Measurements from ENCODE around the gene CDC42BPA. TPM values are rescaled to one million over a fixed set of nuclear protein-coding genes. Genes with fewer than 3 reads are reported as not detected.
"Not testable (repeated sequence)": the region's sequence is repeated elsewhere in the genome, so short reads cannot be mapped to it uniquely, and the experiment has no call there.

Gene CDC42BPA
- total RNA-seq, 1 experiment from 2014 or later = not detected

GRCh38 chr1:227010645-227011044 is 307.6 kb downstream of the CDC42BPA start:
- no peaks in the 10 kb centered on the region for H3K9me2 ChIP-seq (replicated peaks; ENCODE audit: insufficient read depth, low read length)
- no peaks in the 10 kb centered on the region for H3K27me3 ChIP-seq (ENCODE audit: low read length)
- H3K9me3 ChIP-seq (ENCODE audit: low read length) = no peaks in the 10 kb centered on the region
- no peaks in the 10 kb centered on the region for H3K4me1 ChIP-seq (ENCODE audit: low read length)
- no peaks in the 10 kb centered on the region for H4K20me1 ChIP-seq (ENCODE audit: insufficient read depth, low read depth, low read length)
- H3K4me3 ChIP-seq (ENCODE audit: low read length) = no peak overlapping the region
- no peak overlapping the region for H3K4me2 ChIP-seq (ENCODE audit: low read depth, low read length, poor library complexity, severe bottlenecking)
- no peak overlapping the region for H3K9ac ChIP-seq (ENCODE audit: low read length)
- H3K79me2 ChIP-seq (ENCODE audit: low read length) = no peaks in the 10 kb centered on the region
- no peak for DNase-seq
- H2AFZ ChIP-seq (ENCODE audit: low read length) = no peak overlapping the region
- no peak overlapping the region for H3K27ac ChIP-seq (ENCODE audit: low read length)
- no peaks in the 10 kb centered on the region for H3K36me3 ChIP-seq (ENCODE audit: insufficient read depth, low read length)

DNA sequence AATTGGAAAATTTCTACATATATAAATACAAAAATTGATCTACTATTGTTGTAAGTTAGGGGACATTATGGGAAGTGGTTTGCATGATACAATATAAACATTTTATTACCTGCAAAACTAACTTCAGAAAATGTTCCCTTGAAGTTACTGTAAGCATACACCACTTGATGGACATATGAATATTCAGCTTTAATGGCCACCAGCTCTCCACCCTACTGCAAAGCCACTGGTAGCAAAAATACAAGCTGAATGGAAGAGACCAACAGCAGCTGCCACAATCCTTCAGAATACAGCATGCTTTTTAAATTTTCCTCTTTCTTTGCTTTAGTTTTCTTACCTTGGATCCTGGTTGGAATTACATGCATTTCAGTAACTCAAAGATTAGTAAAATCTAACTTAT is 308.4 kb downstream of the CDC42BPA start:
- H3K4me2 ChIP-seq (ENCODE audit: low read depth, low read length, poor library complexity, severe bottlenecking) = no peak overlapping the region
- no peaks in the 10 kb centered on the region for H3K79me2 ChIP-seq (ENCODE audit: low read length)
- H3K9me3 ChIP-seq (ENCODE audit: low read length) = no peaks in the 10 kb centered on the region

DNA sequence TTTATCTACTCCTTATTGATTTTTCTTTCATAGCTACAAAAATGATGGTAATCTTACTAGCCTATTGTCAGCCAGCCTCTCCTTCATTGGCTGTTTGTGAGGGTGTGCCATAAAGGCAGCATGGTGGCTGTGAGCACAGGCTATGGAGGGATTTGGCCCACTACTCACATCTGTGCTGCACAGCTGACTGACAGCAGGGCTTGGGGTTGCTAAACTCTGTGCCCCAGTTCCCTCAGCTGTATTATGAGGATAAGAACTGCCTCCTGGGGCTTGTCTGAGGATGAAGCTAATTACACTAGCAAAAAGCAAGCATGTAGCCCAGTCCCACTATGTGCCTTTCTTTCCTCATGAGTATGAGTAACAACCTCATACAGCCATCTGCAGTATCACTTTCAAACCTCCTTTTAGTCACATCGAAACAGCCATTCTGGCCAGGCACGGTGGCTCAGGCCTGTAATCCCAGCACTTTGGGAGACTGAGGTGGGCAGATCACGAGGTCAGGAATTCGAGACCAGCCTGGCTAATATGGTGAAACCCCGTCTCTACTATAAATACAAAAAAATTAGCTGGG is 312.0 kb downstream of the CDC42BPA start:
- no peaks in the 10 kb centered on the region for H3K79me2 ChIP-seq (ENCODE audit: low read length)
- no peak overlapping the region for H3K9ac ChIP-seq (ENCODE audit: low read length)
- H3K9me2 ChIP-seq (replicated peaks; ENCODE audit: insufficient read depth, low read length) = no peaks in the 10 kb centered on the region
- no peak overlapping the region for H3K4me3 ChIP-seq (ENCODE audit: low read length)
- no peak overlapping the region for H3K27ac ChIP-seq (ENCODE audit: low read length)
- no peaks in the 10 kb centered on the region for H3K9me3 ChIP-seq (ENCODE audit: low read length)
- no peak overlapping the region for H3K4me2 ChIP-seq (ENCODE audit: low read depth, low read length, poor library complexity, severe bottlenecking)
- H3K27me3 ChIP-seq (ENCODE audit: low read length) = no peaks in the 10 kb centered on the region
- no peaks in the 10 kb centered on the region for H3K4me1 ChIP-seq (ENCODE audit: low read length)
- no peak for DNase-seq
- H2AFZ ChIP-seq (ENCODE audit: low read length) = no peak overlapping the region
- H3K36me3 ChIP-seq (ENCODE audit: insufficient read depth, low read length) = no peaks in the 10 kb centered on the region
- H4K20me1 ChIP-seq (ENCODE audit: insufficient read depth, low read depth, low read length) = no peaks in the 10 kb centered on the region

More for the DNA sequence above, 308.4 kb downstream of the CDC42BPA start:
- no peak overlapping the region for H2AFZ ChIP-seq (ENCODE audit: low read length)
- H3K4me3 ChIP-seq (ENCODE audit: low read length) = no peak overlapping the region
- DNase-seq = no peak
- H4K20me1 ChIP-seq (ENCODE audit: insufficient read depth, low read depth, low read length) = no peaks in the 10 kb centered on the region
- H3K4me1 ChIP-seq (ENCODE audit: low read length) = no peaks in the 10 kb centered on the region
- H3K9me2 ChIP-seq (replicated peaks; ENCODE audit: insufficient read depth, low read length) = no peaks in the 10 kb centered on the region
- H3K27me3 ChIP-seq (ENCODE audit: low read length) = no peaks in the 10 kb centered on the region
- no peak overlapping the region for H3K9ac ChIP-seq (ENCODE audit: low read length)
- no peaks in the 10 kb centered on the region for H3K36me3 ChIP-seq (ENCODE audit: insufficient read depth, low read length)
- H3K27ac ChIP-seq (ENCODE audit: low read length) = no peak overlapping the region

DNA sequence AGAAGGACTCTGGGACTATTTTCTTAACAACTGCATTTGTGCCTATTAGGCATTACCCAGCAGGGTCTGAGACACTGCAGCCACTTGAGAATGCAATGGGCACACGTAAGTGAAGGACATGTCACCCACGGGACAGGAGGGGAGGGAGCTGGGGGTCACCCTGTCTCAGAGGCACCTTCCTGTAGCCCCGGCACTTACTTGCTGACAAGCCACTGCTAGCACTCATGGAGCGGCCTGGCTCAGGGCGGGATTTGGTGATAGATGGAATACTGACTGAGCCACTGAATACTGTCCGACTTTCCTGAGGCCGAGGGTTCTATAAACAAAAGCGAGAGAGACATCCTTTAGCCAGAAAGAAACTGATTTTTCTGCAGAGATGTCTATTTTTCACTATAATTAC is 313.5 kb downstream of the CDC42BPA start:
- no peaks in the 10 kb centered on the region for H4K20me1 ChIP-seq (ENCODE audit: insufficient read depth, low read depth, low read length)
- H3K9ac ChIP-seq (ENCODE audit: low read length) = no peak overlapping the region
- no peaks in the 10 kb centered on the region for H3K27me3 ChIP-seq (ENCODE audit: low read length)
- no peak for DNase-seq
- H3K4me2 ChIP-seq (ENCODE audit: low read depth, low read length, poor library complexity, severe bottlenecking) = no peak overlapping the region
- no peaks in the 10 kb centered on the region for H3K9me3 ChIP-seq (ENCODE audit: low read length)
- no peak overlapping the region for H3K4me3 ChIP-seq (ENCODE audit: low read length)
- no peaks in the 10 kb centered on the region for H3K4me1 ChIP-seq (ENCODE audit: low read length)
- no peak overlapping the region for H3K27ac ChIP-seq (ENCODE audit: low read length)
- H3K9me2 ChIP-seq (replicated peaks; ENCODE audit: insufficient read depth, low read length) = no peaks in the 10 kb centered on the region
- no peaks in the 10 kb centered on the region for H3K79me2 ChIP-seq (ENCODE audit: low read length)
- no peaks in the 10 kb centered on the region for H3K36me3 ChIP-seq (ENCODE audit: insufficient read depth, low read length)
- no peak overlapping the region for H2AFZ ChIP-seq (ENCODE audit: low read length)

- Histone ChIP-seq H3K4me1 (ENCODE audit: low read length) (no peaks in the 10 kb centered on the region), H3K27me3 (ENCODE audit: low read length) (no peaks in the 10 kb centered on the region), H3K9ac (ENCODE audit: low read length) (no peak overlapping the region), H3K9me2 (replicated peaks; ENCODE audit: insufficient read depth, low read length) (no peaks in the 10 kb centered on the region), H3K36me3 (ENCODE audit: insufficient read depth, low read length) (no peaks in the 10 kb centered on the region), H3K4me2 (ENCODE audit: low read depth, low read length, poor library complexity, severe bottlenecking) (no peak overlapping the region), H3K79me2 (ENCODE audit: low read length) (no peaks in the 10 kb centered on the region), H3K9me3 (ENCODE audit: low read length) (no peaks in the 10 kb centered on the region), H3K4me3 (ENCODE audit: low read length) (no peak overlapping the region), H4K20me1 (ENCODE audit: insufficient read depth, low read depth, low read length) (no peaks in the 10 kb centered on the region), H2AFZ (ENCODE audit: low read length) (no peak overlapping the region), H3K27ac (ENCODE audit: low read length) (no peak overlapping the region)
- no peak for DNase-seq
These were observed 315.1 kb downstream of the CDC42BPA start for GRCh38 chr1:227003165-227003564.

DNA sequence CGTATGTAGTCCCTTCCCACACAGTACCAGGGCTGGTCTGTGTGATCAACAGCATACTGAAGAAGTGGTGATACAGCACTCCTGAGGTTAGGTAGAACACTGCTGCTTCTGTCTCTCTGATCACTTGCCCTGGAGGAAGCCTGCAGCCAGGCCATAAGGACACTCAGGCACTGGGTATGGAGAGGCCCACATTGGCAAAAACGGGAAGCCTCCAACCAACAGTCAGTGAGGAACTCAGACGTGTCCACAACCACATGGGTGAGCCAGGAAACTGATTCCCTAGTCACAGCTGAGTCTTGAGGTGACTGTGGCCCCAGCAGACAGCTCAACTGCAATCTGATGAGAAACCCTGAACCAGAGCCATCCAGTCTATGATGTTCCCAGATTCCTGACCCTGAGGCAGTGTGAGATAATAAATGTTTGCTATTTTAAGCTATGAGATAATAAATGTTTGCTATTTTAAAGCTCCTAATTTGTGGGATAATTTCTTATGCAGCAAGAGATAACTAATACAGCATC is 315.7 kb downstream of the CDC42BPA start:
- H3K79me2 ChIP-seq (ENCODE audit: low read length) = no peaks in the 10 kb centered on the region
- no peaks in the 10 kb centered on the region for H3K9me2 ChIP-seq (replicated peaks; ENCODE audit: insufficient read depth, low read length)
- no peak for DNase-seq
- H3K27me3 ChIP-seq (ENCODE audit: low read length) = no peaks in the 10 kb centered on the region
- no peaks in the 10 kb centered on the region for H3K9me3 ChIP-seq (ENCODE audit: low read length)
- no peaks in the 10 kb centered on the region for H3K36me3 ChIP-seq (ENCODE audit: insufficient read depth, low read length)
- no peak overlapping the region for H2AFZ ChIP-seq (ENCODE audit: low read length)
- no peaks in the 10 kb centered on the region for H3K4me1 ChIP-seq (ENCODE audit: low read length)
- no peak overlapping the region for H3K4me2 ChIP-seq (ENCODE audit: low read depth, low read length, poor library complexity, severe bottlenecking)
- no peak overlapping the region for H3K27ac ChIP-seq (ENCODE audit: low read length)
- no peaks in the 10 kb centered on the region for H4K20me1 ChIP-seq (ENCODE audit: insufficient read depth, low read depth, low read length)
- no peak overlapping the region for H3K4me3 ChIP-seq (ENCODE audit: low read length)
- no peak overlapping the region for H3K9ac ChIP-seq (ENCODE audit: low read length)

GRCh38 chr1:226999579-226999978 is 318.7 kb downstream of the CDC42BPA start:
- not testable (repeated sequence) for H3K36me3 ChIP-seq (ENCODE audit: insufficient read depth, low read length); H3K9me2 ChIP-seq (replicated peaks; ENCODE audit: insufficient read depth, low read length); DNase-seq; H3K4me2 ChIP-seq (ENCODE audit: low read depth, low read length, poor library complexity, severe bottlenecking); H2AFZ ChIP-seq (ENCODE audit: low read length); H3K27me3 ChIP-seq (ENCODE audit: low read length); H3K9ac ChIP-seq (ENCODE audit: low read length); H3K4me1 ChIP-seq (ENCODE audit: low read length); H3K79me2 ChIP-seq (ENCODE audit: low read length); H3K4me3 ChIP-seq (ENCODE audit: low read length); H4K20me1 ChIP-seq (ENCODE audit: insufficient read depth, low read depth, low read length); H3K9me3 ChIP-seq (ENCODE audit: low read length); H3K27ac ChIP-seq (ENCODE audit: low read length)

DNA sequence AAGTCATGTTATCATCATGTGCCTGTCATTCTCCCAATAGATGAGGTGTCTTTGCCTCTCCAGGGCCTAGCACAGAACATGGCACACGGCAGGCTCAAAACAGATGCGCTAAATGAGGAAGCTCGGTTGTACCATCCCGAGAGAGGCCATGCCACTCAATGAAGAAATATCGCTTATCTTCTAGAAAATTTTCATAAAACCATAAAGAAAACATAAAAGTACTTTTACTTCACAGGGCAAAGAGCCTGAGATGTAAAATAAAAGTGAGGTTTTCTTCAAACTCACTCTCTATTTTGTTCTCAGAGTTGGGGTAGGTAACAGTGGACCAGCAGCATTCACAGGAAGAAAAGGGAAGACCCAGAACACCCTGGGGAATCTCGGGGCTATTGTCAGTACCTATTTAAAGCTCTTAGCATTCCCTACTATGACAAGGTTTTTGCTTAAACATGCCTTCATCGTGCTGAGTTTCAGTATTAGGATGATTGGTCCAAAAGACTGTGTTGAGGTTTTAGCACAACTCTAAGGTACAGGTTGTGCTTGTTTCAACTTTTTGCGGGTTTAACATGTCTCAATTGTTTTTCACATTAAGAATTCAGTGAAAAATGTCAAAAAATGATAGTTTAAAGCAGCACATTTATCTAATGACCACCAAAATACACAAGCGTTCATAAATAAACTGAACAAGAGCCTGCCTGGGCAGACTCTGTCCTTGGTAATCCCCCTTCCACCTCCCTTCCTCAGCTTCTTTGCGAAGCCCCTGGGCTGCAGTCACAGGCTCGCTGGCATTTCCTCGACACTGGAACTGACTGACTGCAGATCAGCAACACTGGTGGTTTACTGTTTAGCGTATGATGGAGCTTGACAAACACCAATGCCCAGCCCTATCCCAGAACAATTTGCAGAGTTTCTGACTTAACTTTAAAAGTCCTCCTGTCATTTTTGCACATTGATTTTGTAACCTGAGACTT is 322.6 kb downstream of the CDC42BPA start:
- no peaks in the 10 kb centered on the region for H3K79me2 ChIP-seq (ENCODE audit: low read length)
- no peak overlapping the region for H3K4me3 ChIP-seq (ENCODE audit: low read length)
- H3K27ac ChIP-seq (ENCODE audit: low read length) = no peak overlapping the region
- no peaks in the 10 kb centered on the region for H3K4me1 ChIP-seq (ENCODE audit: low read length)
- no peaks in the 10 kb centered on the region for H3K36me3 ChIP-seq (ENCODE audit: insufficient read depth, low read length)
- no peak overlapping the region for H2AFZ ChIP-seq (ENCODE audit: low read length)
- H3K9ac ChIP-seq (ENCODE audit: low read length) = no peak overlapping the region
- no peaks in the 10 kb centered on the region for H3K9me2 ChIP-seq (replicated peaks; ENCODE audit: insufficient read depth, low read length)
- H3K27me3 ChIP-seq (ENCODE audit: low read length) = no peaks in the 10 kb centered on the region
- no peaks in the 10 kb centered on the region for H4K20me1 ChIP-seq (ENCODE audit: insufficient read depth, low read depth, low read length)
- DNase-seq = no peak
- no peak overlapping the region for H3K4me2 ChIP-seq (ENCODE audit: low read depth, low read length, poor library complexity, severe bottlenecking)
- no peaks in the 10 kb centered on the region for H3K9me3 ChIP-seq (ENCODE audit: low read length)
